ENCODE results near the gene SEC14L3. TPM values are rescaled to one million over a fixed set of nuclear protein-coding genes. Genes with fewer than 3 reads are reported as not detected.

The SEC14L3 gene
- total RNA-seq, 3 donors from 2014 or later = not detected

DNA sequence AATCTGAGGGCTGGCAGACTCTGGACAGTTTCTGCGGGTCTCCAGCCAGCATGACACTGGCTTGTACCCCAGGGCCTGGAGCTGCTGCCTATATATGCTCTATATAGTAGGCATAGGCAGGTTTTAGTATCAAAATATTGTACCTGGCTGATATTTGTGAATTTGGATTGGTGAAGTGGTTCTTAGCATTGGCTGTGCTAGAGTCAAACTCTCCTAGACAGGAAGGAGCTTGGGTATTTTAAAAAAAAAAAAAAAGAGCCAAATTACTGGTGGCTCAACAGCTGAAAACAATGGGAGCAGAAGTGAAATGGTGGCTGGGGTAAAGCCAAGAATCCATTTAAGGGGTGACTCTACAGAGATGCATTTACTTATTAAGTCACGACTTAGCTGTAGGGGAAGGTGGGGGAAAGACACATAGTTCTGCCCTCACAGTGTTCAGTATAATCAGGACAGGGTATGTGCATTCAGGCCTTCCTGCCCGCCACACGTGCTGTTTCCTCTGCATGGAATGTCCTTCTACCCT is 57.2 kb downstream of the SEC14L3 start:
- DNase-seq = no peak
- Mint-ChIP-seq H3K4me1 (ENCODE audit: low read depth) (peaks cover 25% of the 10 kb centered on the region), H3K4me3 (peak overlapping the region; percentile 4), H3K27me3 (ENCODE audit: low read depth) (no peaks in the 10 kb centered on the region), H3K36me3 (ENCODE audit: insufficient read depth) (peaks cover 39% of the 10 kb centered on the region), H3K9me3 (no peaks in the 10 kb centered on the region)
- peak; percentile 32 for ATAC-seq

- Mint-ChIP-seq H3K27me3 (ENCODE audit: low read depth) (no peaks in the 10 kb centered on the region), H3K36me3 (ENCODE audit: insufficient read depth) (peaks cover 40% of the 10 kb centered on the region), H3K4me1 (ENCODE audit: low read depth) (peaks cover 25% of the 10 kb centered on the region), H3K9me3 (no peaks in the 10 kb centered on the region), H3K4me3 (peak overlapping the region; percentile 4)
- peak; percentile 62 to 69 for ATAC-seq
- no peak for DNase-seq
Observed at GRCh38 chr22:30413745-30414524, 57.9 kb downstream of the SEC14L3 start.

DNA sequence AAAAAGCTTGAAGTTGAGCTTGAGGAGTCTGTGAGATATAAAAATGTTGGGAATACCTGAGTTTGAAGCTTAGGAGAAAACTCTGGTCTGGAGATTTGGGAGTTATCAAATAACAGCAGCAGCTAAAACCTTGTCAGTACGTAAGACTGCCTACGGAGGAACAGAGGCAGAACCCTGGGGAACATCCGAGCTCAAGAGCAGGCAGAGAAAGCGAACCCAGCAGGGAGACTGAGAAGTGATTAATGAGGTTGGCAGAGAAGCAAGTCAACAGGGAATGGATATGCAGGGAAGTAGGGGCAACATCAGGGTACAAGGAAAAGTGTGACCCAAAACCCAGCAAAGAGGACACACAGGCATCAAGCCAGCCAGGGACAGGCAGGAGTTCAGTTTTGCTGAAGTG is 58.8 kb downstream of the SEC14L3 start:
- H3K36me3 Mint-ChIP-seq (ENCODE audit: insufficient read depth) = peaks cover 40% of the 10 kb centered on the region
- DNase-seq = no peak
- no peak for ATAC-seq
- H3K27me3 Mint-ChIP-seq (ENCODE audit: low read depth) = no peaks in the 10 kb centered on the region
- peak overlapping the region; percentile 59 for H3K4me3 Mint-ChIP-seq
- H3K4me1 Mint-ChIP-seq (ENCODE audit: low read depth) = peaks cover 25% of the 10 kb centered on the region
- no peaks in the 10 kb centered on the region for H3K9me3 Mint-ChIP-seq

GRCh38 chr22:30411780-30412179 is 60.0 kb downstream of the SEC14L3 start:
- peaks cover 25% of the 10 kb centered on the region for H3K4me1 Mint-ChIP-seq (ENCODE audit: low read depth)
- ATAC-seq (no peak), DNase-seq (no peak)
- H3K27me3 Mint-ChIP-seq (ENCODE audit: low read depth) = no peaks in the 10 kb centered on the region
- peaks cover 39% of the 10 kb centered on the region for H3K36me3 Mint-ChIP-seq (ENCODE audit: insufficient read depth)
- H3K4me3 Mint-ChIP-seq = no peak overlapping the region
- no peaks in the 10 kb centered on the region for H3K9me3 Mint-ChIP-seq

Other genes starting within 250 kb of the SEC14L3 start
- 100 to 1,000 TPM; 226 to 440 (median 307) TPM for gene LIF, start 225.3 kb downstream of the SEC14L3 start, total RNA-seq
- gene OSM, start 205.2 kb downstream of the SEC14L3 start, total RNA-seq = 10 to 100 TPM; 18.4 to 30.7 (median 22.2) TPM
- 1 to 10 TPM; 1.1 to 2.9 (median 2.4) TPM for gene CASTOR1, start 182.5 kb downstream of the SEC14L3 start, total RNA-seq
- gene TBC1D10A, start 145.1 kb downstream of the SEC14L3 start, total RNA-seq = 10 to 100 TPM; 12.6 to 16.4 (median 14.0) TPM
- 100 to 1,000 TPM; 315 to 335 (median 324) TPM for gene SF3A1, start 115.1 kb downstream of the SEC14L3 start, total RNA-seq
- 1 to 10 TPM; 2.3 to 3.0 (median 2.6) TPM for gene CCDC157, start 115.0 kb downstream of the SEC14L3 start, total RNA-seq
- 1 to 10 TPM; 3.9 to 5.1 (median 4.4) TPM for gene RNF215, start 84.6 kb downstream of the SEC14L3 start, total RNA-seq
- 10 to 100 TPM; 10.4 to 13.2 (median 12.5) TPM for gene SEC14L2, start 75.0 kb downstream of the SEC14L3 start, total RNA-seq
- gene MTFP1, start 46.2 kb downstream of the SEC14L3 start, total RNA-seq = 100 to 1,000 TPM in 1 of 3 donors, 10 to 100 TPM in 2; 97.0 to 113 (median 99.9) TPM
- under 1 TPM in 1 of 3 donors, not detected in 2; 0.16 TPM for gene SEC14L4, start 33.7 kb upstream of the SEC14L3 start, total RNA-seq
- not detected for gene SEC14L6, start 74.7 kb upstream of the SEC14L3 start, total RNA-seq
- gene GAL3ST1, start 102.6 kb upstream of the SEC14L3 start, total RNA-seq = under 1 TPM in 2 of 3 donors, not detected in 1; 0.16 to 0.38 TPM
- 100 to 1,000 TPM; 312 to 373 (median 336) TPM for gene PES1, start 119.9 kb upstream of the SEC14L3 start, total RNA-seq
- gene TCN2, start 135.2 kb upstream of the SEC14L3 start, total RNA-seq = under 1 TPM in 2 of 3 donors, not detected in 1; 0.26 to 0.46 TPM
- gene SLC35E4, start 163.8 kb upstream of the SEC14L3 start, total RNA-seq = 10 to 100 TPM in 1 of 3 donors, 1 to 10 TPM in 2; 7.3 to 10.9 (median 8.9) TPM
- gene DUSP18, start 195.9 kb upstream of the SEC14L3 start, total RNA-seq = 1 to 10 TPM; 7.0 to 8.9 (median 7.8) TPM
- 1 to 10 TPM; 1.2 to 1.3 (median 1.3) TPM for gene OSBP2, start 222.9 kb upstream of the SEC14L3 start, total RNA-seq

Data from activated T-cell treated with anti-CD3 and anti-CD28 coated beads, Interleukin-2, amount 50 U/mL, for 4 hours (primary cell).